ENCODE results near the gene TEC. TPM values are rescaled to one million over a fixed set of nuclear protein-coding genes. Genes with fewer than 3 reads are reported as not detected.

The TEC gene
- total and polyA plus RNA-seq, 2 of the 8 experiments (the other 6 are each of a cell fraction or from before 2014, with no cell fraction given) = 0.73 to 1.8 TPM

- no peak for TF ChIP-seq CHD7 (IDR thresholded peaks at IDR 0.05; ENCODE audit: insufficient replicate concordance, low read length)
- no peak for TF ChIP-seq NANOG (IDR thresholded peaks at IDR 0.05; ENCODE audit: insufficient read depth, low read depth, low read length, poor library complexity, severe bottlenecking)
- no peak for TF ChIP-seq CHD1 (IDR thresholded peaks at IDR 0.05; ENCODE audit: low read depth, low read length)
- no peak for TF ChIP-seq YY1 (IDR thresholded peaks at IDR 0.05; ENCODE audit: low read depth, low read length)
- no peak for TF ChIP-seq TBP (IDR thresholded peaks at IDR 0.05; ENCODE audit: low read depth, low read length)
- no peak for TF ChIP-seq POLR2AphosphoS5 (IDR thresholded peaks at IDR 0.05; ENCODE audit: low read depth, low read length)
Measured at GRCh38 chr4:48266781-48267180, 2.9 kb downstream of the TEC start (continued).

All from H1 (cell line).